ENCODE measurements around the gene NR1D1. TPM values are rescaled to one million over a fixed set of nuclear protein-coding genes. Genes with fewer than 3 reads are reported as not detected.
A peak's percentile ranks its signal among the peaks of the same experiment; 100 is the strongest.

Gene NR1D1
- total and polyA plus RNA-seq, 2 of the 13 experiments (the other 11 are each of a cell fraction or from before 2014, with no cell fraction given), result 2.1 to 2.7 TPM

- TF ChIP-seq IKZF1 (IDR thresholded peaks at IDR 0.05) (peak; percentile 73; the same call in 1 of the 2 replicates), ZNF646 (CRISPR knock-in tag; IDR thresholded peaks at IDR 0.05) (peak; percentile 64; the same call in 1 of the 2 replicates), TRIM22 (IDR thresholded peaks at IDR 0.05) (peak; percentile 62; the same call in 1 of the 2 replicates), ZNF207 (IDR thresholded peaks at IDR 0.05; ENCODE audit: borderline replicate concordance) (0 out of 2 replicates have a peak, but pooled peaks have one; percentile 40), ZNF788 (CRISPR knock-in tag; IDR thresholded peaks at IDR 0.05; ENCODE audit: borderline replicate concordance) (0 out of 2 replicates have a peak, but pooled peaks have one; percentile 28)
These were observed 13.2 kb downstream of the NR1D1 start (continued) for GRCh38 chr17:40087049-40087794.
